ENCODE data around the gene CERT1. TPM values are rescaled to one million over a fixed set of nuclear protein-coding genes. Genes with fewer than 3 reads are reported as not detected.
"Not testable (repeated sequence)": the region's sequence is repeated elsewhere in the genome, so short reads cannot be mapped to it uniquely, and the experiment has no call there.

CERT1 gene
- total and polyA plus RNA-seq, 7 donors, result 14.1 to 40.2 (median 20.3) TPM

GRCh38 chr5:75536147-75536546 lies 24.7 kb upstream of the CERT1 start:
- no peak overlapping the region for H3K4me3 ChIP-seq
- no peaks in the 10 kb centered on the region for H3K36me3 ChIP-seq
- intact Hi-C loops (cut with DNase I), result no loop called here
- TF ChIP-seq CTCF (IDR thresholded peaks at IDR 0.05) (no peak), POLR2AphosphoS5 (IDR thresholded peaks at IDR 0.05) (no peak), POLR2A (IDR thresholded peaks at IDR 0.05) (no peak)
- peaks cover 0 to 14% (median 13%) of the 10 kb centered on the region in 4 donors for H3K4me1 ChIP-seq
- WGBS, 2 donors, result 91 to 92% methylated on average over 3 of the region's 3 CpGs
- no peak overlapping the region for H3K27ac ChIP-seq
- H3K9me3 ChIP-seq, result peaks cover 0 to 3% (median 0%) of the 10 kb centered on the region in 4 donors
- DNase-seq, result no peak
- H3K27me3 ChIP-seq, result no peaks in the 10 kb centered on the region

- intact Hi-C loops (cut with DNase I), result no loop called here
- H3K36me3 ChIP-seq, result no peaks in the 10 kb centered on the region
- no peaks in the 10 kb centered on the region for H3K27me3 ChIP-seq
- peaks cover 0 to 3% (median 0%) of the 10 kb centered on the region in 4 donors for H3K9me3 ChIP-seq
- H3K4me1 ChIP-seq, result peaks cover 0 to 14% (median 13%) of the 10 kb centered on the region in 4 donors
- WGBS, 2 donors, result 96 to 98% methylated on average over 2 of the region's 2 CpGs
- TF ChIP-seq EP300 (IDR thresholded peaks at IDR 0.05) (no peak), CTCF (IDR thresholded peaks at IDR 0.05) (no peak), POLR2A (IDR thresholded peaks at IDR 0.05) (no peak), POLR2AphosphoS5 (IDR thresholded peaks at IDR 0.05) (no peak)
- DNase-seq, result no peak
- H3K4me3 ChIP-seq, result no peak overlapping the region
- no peak overlapping the region for H3K27ac ChIP-seq
These were observed 23.3 kb upstream of the CERT1 start for GRCh38 chr5:75534734-75535133.

GRCh38 chr5:75533716-75534115 lies 22.3 kb upstream of the CERT1 start:
- H3K27me3 ChIP-seq; H3K27ac ChIP-seq; H3K4me3 ChIP-seq; DNase-seq; H3K36me3 ChIP-seq; intact Hi-C loops (cut with DNase I); H3K9me3 ChIP-seq: not testable (repeated sequence)
- 96 to 97% methylated on average over 1 of the region's 1 CpG for WGBS, 2 donors
- H3K4me1 ChIP-seq, result peaks cover 0 to 14% (median 13%) of the 10 kb centered on the region in 4 donors

GRCh38 chr5:75532190-75532589 lies 20.8 kb upstream of the CERT1 start:
- WGBS, 2 donors, result 93 to 97% methylated on average over 2 of the region's 2 CpGs
- TF ChIP-seq POLR2AphosphoS5 (IDR thresholded peaks at IDR 0.05) (no peak), CTCF (IDR thresholded peaks at IDR 0.05) (no peak), POLR2A (IDR thresholded peaks at IDR 0.05) (no peak), EP300 (IDR thresholded peaks at IDR 0.05) (no peak)
- intact Hi-C loops (cut with DNase I), result no loop called here
- no peak for DNase-seq
- Histone ChIP-seq H3K36me3 (no peaks in the 10 kb centered on the region), H3K27ac (no peak overlapping the region), H3K4me3 (no peak overlapping the region), H3K27me3 (no peaks in the 10 kb centered on the region), H3K9me3 (peaks cover 0 to 3% (median 0%) of the 10 kb centered on the region in 4 donors), H3K4me1 (peaks cover 0 to 14% (median 10%) of the 10 kb centered on the region in 4 donors)

GRCh38 chr5:75529185-75529584 lies 17.8 kb upstream of the CERT1 start:
- no peaks in the 10 kb centered on the region for H3K36me3 ChIP-seq
- no peaks in the 10 kb centered on the region for H3K27me3 ChIP-seq
- TF ChIP-seq POLR2A (IDR thresholded peaks at IDR 0.05) (no peak), EP300 (IDR thresholded peaks at IDR 0.05) (no peak), CTCF (IDR thresholded peaks at IDR 0.05) (no peak), POLR2AphosphoS5 (IDR thresholded peaks at IDR 0.05) (no peak)
- H3K9me3 ChIP-seq, result no peaks in the 10 kb centered on the region
- no peak overlapping the region for H3K4me3 ChIP-seq
- DNase-seq, result no peak
- no peak overlapping the region for H3K27ac ChIP-seq
- H3K4me1 ChIP-seq, result peaks cover 0 to 6% (median 2%) of the 10 kb centered on the region in 4 donors
- intact Hi-C loops (cut with DNase I), result no loop called here
